Panc1 (cell line): Measurements from ENCODE around the gene ZBTB43. TPM values are rescaled to one million over a fixed set of nuclear protein-coding genes. Genes with fewer than 3 reads are reported as not detected.
"Not testable (repeated sequence)": the region's sequence is repeated elsewhere in the genome, so short reads cannot be mapped to it uniquely, and the experiment has no call there.

Experiments
- ATAC-seq: fragments of 200-7000 bp; cut with Tn5 transposase; 2 replicates; pipeline ENCODE4 v1.9.1; 2020; ENCODE audit warnings: mild to moderate bottlenecking, moderate library complexity
- BruUV-seq: library from RNA; stranded (reverse); fragments of 400-500 nt; replicated peaks from 2 replicates; lab custom pipeline; 2021; lab: Mats Ljungman, UMichigan
- CTCF ChIA-PET: fragments of 300-600 bp; sonication (Branson Sonifier 250); formaldehyde crosslinking; loops from one replicate; lab custom pipeline; 2022; ENCODE audit warnings: antibody characterized with exemption; lab: Charles Lee
- POLR2A ChIA-PET: fragments of 300-600 bp; sonication (Branson Sonifier 250); formaldehyde crosslinking; loops from one replicate; lab custom pipeline; 2022; ENCODE audit warnings: antibody characterized with exemption; lab: Charles Lee
- DNase-seq: peaks from one replicate; pipeline ENCODE4 v3.0.0-alpha.2; 2010; ENCODE audit warnings: low read depth, low spot score
- H3K27ac ChIP-seq: 2 replicates; pipeline ENCODE4 v1.5.1; 2011; ENCODE audit warnings: mild to moderate bottlenecking, low read length, inconsistent platforms
- H3K27me3 ChIP-seq: fragments of 200-500 bp; sonication (Bioruptor generic); 2 replicates; pipeline ENCODE4 v1.6.0; 2014; ENCODE audit warnings: low read length, inconsistent platforms; ENCODE audit not compliant: control insufficient read depth, insufficient read depth
- H3K36me3 ChIP-seq: fragments of 200-500 bp; sonication (Bioruptor generic); 2 replicates; pipeline ENCODE4 v1.5.1; 2014; ENCODE audit warnings: inconsistent platforms, mild to moderate bottlenecking, low read length, moderate library complexity; ENCODE audit not compliant: control insufficient read depth, insufficient read depth
- H3K4me1 ChIP-seq: 2 replicates; pipeline ENCODE4 v1.5.1; 2011; ENCODE audit warnings: inconsistent platforms, mild to moderate bottlenecking, low read length, moderate library complexity; ENCODE audit not compliant: control insufficient read depth, insufficient read depth
- H3K4me3 ChIP-seq, 2 experiments: 2 replicates each; pipeline ENCODE4 v1.5.1; 2011 to 2012; ENCODE audit warnings: low read depth in 2 of 2, low read length in 2 of 2, mild to moderate bottlenecking in 2 of 2, inconsistent platforms in 1 of 2, moderate library complexity in 1 of 2
- H3K9me3 ChIP-seq: fragments of 200-500 bp; sonication (Bioruptor generic); 2 replicates; pipeline ENCODE4 v1.5.1; 2014; ENCODE audit warnings: low read depth, mild to moderate bottlenecking, inconsistent platforms, low read length, moderate library complexity; ENCODE audit not compliant: control insufficient read depth, insufficient read depth
- CTCF ChIP-seq: fragments of 450-650 bp; IDR thresholded peaks from 2 replicates; pipeline ENCODE4 v1.5.1; 2017; ENCODE audit warnings: mild to moderate bottlenecking
- POLR2AphosphoS5 ChIP-seq: IDR thresholded peaks from 2 replicates; pipeline ENCODE4 v1.6.1; 2012; ENCODE audit warnings: mild to moderate bottlenecking, low read depth, low read length, moderate library complexity
- REST ChIP-seq, 2 experiments: IDR thresholded peaks; 2 replicates each; pipeline ENCODE4 v1.6.1; 2011 to 2012; ENCODE audit warnings: low read depth in 2 of 2, control low read depth in 1 of 2, low read length in 1 of 2, mild to moderate bottlenecking in 1 of 2, moderate library complexity in 1 of 2; ENCODE audit not compliant: insufficient read depth in 1 of 2
- SIN3A ChIP-seq: IDR thresholded peaks from 2 replicates; pipeline ENCODE4 v1.6.1; 2012; ENCODE audit warnings: low read depth, mild to moderate bottlenecking, low read length, moderate library complexity, borderline replicate concordance; ENCODE audit not compliant: insufficient read depth
- TCF7L2 ChIP-seq: IDR thresholded peaks from 2 replicates; pipeline ENCODE4 v1.6.1; 2011; ENCODE audit warnings: mild to moderate bottlenecking, low read depth, low read length, inconsistent platforms
- in situ Hi-C: cut with HindIII; loops from 2 replicates; pipeline ENCODE4 v1.10.0; 2016; ENCODE audit warnings: low sequenced_read_pairs, low pct_unique_long_range_greater_than_20kb
- intact Hi-C: fragments of 100-400 bp; cut with micrococcal nuclease; formaldehyde crosslinking; loops from one replicate; pipeline ENCODE4 v1.10.0; 2022; ENCODE audit not compliant: unreplicated experiment
- total RNA-seq: library from RNA; stranded (reverse); gene quantifications from one replicate; pipeline ENCODE4 v1.2.1, GENCODE V29; 2021; ENCODE audit not compliant: unreplicated experiment

ZBTB43 gene
- total RNA-seq, 1 experiment from 2014 or later = 9.7 TPM

GRCh38 chr9:126813072-126813471 is 8.2 kb downstream of the ZBTB43 start:
- H3K27ac ChIP-seq = no peak overlapping the region
- no peak overlapping the region for H3K4me3 ChIP-seq
- H3K4me1 ChIP-seq = no peaks in the 10 kb centered on the region; the same call in 1 of the 2 replicates
- BruUV-seq = no TSS peak
- ATAC-seq = no peak
- no peak for DNase-seq
- POLR2A ChIA-PET = no interaction called here
- no peaks in the 10 kb centered on the region for H3K27me3 ChIP-seq
- in situ Hi-C loops (no loop called here), intact Hi-C loops (no loop called here)
- no peaks in the 10 kb centered on the region; the same call in 1 of the 2 replicates for H3K9me3 ChIP-seq
- no peak for TF ChIP-seq REST (IDR thresholded peaks at IDR 0.05; ENCODE audit: insufficient read depth in 1 of 2, low read depth in 2 of 2, low read length in 1 of 2)
- TF ChIP-seq SIN3A = no peak
- TF ChIP-seq POLR2AphosphoS5 = no peak
- no peak for TF ChIP-seq TCF7L2
- no peak for TF ChIP-seq CTCF
- CTCF ChIA-PET = interaction anchor here (0.7 kb wide), 1 partner anchor 48 kb away, joined by 6 read pairs; the partner anchor contains the start of gene ZBTB34
- H3K36me3 ChIP-seq = peaks cover 4% of the 10 kb centered on the region; the same call in 1 of the 2 replicates

GRCh38 chr9:126814091-126814490 is 9.3 kb downstream of the ZBTB43 start:
- H3K27ac ChIP-seq = no peak overlapping the region
- BruUV-seq = no TSS peak
- POLR2A ChIA-PET = no interaction called here
- H3K9me3 ChIP-seq = peaks cover 4% of the 10 kb centered on the region; the same call in 1 of the 2 replicates
- in situ Hi-C loops (no loop called here), intact Hi-C loops (no loop called here)
- no peak for ATAC-seq
- H3K27me3 ChIP-seq = no peaks in the 10 kb centered on the region
- TF ChIP-seq SIN3A = no peak
- no peak for TF ChIP-seq TCF7L2
- no peak for TF ChIP-seq REST (IDR thresholded peaks at IDR 0.05; ENCODE audit: insufficient read depth in 1 of 2, low read depth in 2 of 2, low read length in 1 of 2)
- no peak for TF ChIP-seq CTCF
- no peak for TF ChIP-seq POLR2AphosphoS5
- CTCF ChIA-PET = no interaction called here
- no peaks in the 10 kb centered on the region for H3K36me3 ChIP-seq
- H3K4me3 ChIP-seq = no peak overlapping the region
- no peak for DNase-seq
- no peaks in the 10 kb centered on the region; the same call in 1 of the 2 replicates for H3K4me1 ChIP-seq

GRCh38 chr9:126817615-126818014 is 12.8 kb downstream of the ZBTB43 start:
- intact Hi-C loops, H3K27me3 ChIP-seq, H3K36me3 ChIP-seq, CTCF ChIA-PET, H3K4me1 ChIP-seq, in situ Hi-C loops, H3K4me3 ChIP-seq, DNase-seq, H3K9me3 ChIP-seq, ATAC-seq, H3K27ac ChIP-seq, BruUV-seq, POLR2A ChIA-PET: not testable (repeated sequence)
